ENCODE data around the gene DHRS1. TPM values are rescaled to one million over a fixed set of nuclear protein-coding genes. Genes with fewer than 3 reads are reported as not detected.

DHRS1 gene
- total and polyA plus RNA-seq, 2 of the 4 experiments (the other 2 are of a cell fraction), result 15.8 to 38.6 TPM

DNA sequence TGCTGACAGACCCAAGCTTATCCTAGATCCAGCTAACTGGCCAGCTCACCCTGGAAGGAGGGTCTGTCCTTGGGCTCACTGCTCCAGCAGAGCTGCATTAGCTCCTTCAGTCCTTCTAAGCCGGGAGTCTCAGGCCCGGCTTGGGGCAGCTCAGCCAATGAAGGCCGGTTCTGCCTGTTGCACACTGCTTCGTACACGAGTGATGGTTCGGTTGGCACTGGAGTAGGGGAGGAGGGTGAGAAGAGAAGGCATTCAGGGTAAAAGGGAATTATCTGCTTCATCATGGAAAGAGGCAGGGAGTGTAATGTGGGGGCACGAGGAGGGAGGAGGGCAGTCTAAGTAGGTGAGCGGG lies 38.2 kb upstream of the DHRS1 start:
- no peak overlapping the region for H3K14ac ChIP-seq (replicated peaks; ENCODE audit: low read depth, low read length)
- ATAC-seq (ENCODE audit: low read depth) (no peak), DNase-seq (no peak)
- no peak overlapping the region for H2AK5ac ChIP-seq (ENCODE audit: low read depth, low read length)
- H3K79me1 ChIP-seq (ENCODE audit: low read depth in 1 of 2, low read length in 2 of 2), result no peaks in the 10 kb centered on the region
- intact Hi-C loops (cut with micrococcal nuclease), result no loop called here
- no peak overlapping the region for H3K23ac ChIP-seq (ENCODE audit: low read depth, low read length)
- no peak overlapping the region for H2BK15ac ChIP-seq (ENCODE audit: low read depth, low read length)
- TF ChIP-seq, protein P1, sequence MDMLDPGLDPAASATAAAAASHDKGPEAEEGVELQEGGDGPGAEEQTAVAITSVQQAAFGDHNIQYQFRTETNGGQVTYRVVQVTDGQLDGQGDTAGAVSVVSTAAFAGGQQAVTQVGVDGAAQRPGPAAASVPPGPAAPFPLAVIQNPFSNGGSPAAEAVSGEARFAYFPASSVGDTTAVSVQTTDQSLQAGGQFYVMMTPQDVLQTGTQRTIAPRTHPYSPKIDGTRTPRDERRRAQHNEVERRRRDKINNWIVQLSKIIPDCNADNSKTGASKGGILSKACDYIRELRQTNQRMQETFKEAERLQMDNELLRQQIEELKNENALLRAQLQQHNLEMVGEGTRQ (IDR thresholded peaks at IDR 0.05; ENCODE audit: low read depth, low read length), result no peak
- TF ChIP-seq SMC3 (IDR thresholded peaks at IDR 0.05; ENCODE audit: low read depth, low read length) (no peak), MXI1 (IDR thresholded peaks at IDR 0.05; ENCODE audit: borderline replicate concordance, low read depth, low read length) (no peak), RCOR1 (IDR thresholded peaks at IDR 0.05; ENCODE audit: insufficient replicate concordance, low read length) (no peak), CEBPB (IDR thresholded peaks at IDR 0.05; ENCODE audit: low read depth, low read length) (no peak), NFE2L2 (IDR thresholded peaks at IDR 0.05; ENCODE audit: low read depth, low read length) (no peak), FOS (IDR thresholded peaks at IDR 0.05; ENCODE audit: low read depth, low read length) (no peak), BHLHE40 (IDR thresholded peaks at IDR 0.05; ENCODE audit: low read depth, low read length) (no peak), MAFK (IDR thresholded peaks at IDR 0.05; ENCODE audit: low read depth, low read length) (no peak), MAZ (IDR thresholded peaks at IDR 0.05; ENCODE audit: borderline replicate concordance, low read depth, low read length) (no peak), POLR2A (IDR thresholded peaks at IDR 0.05; ENCODE audit: low read depth, low read length) (no peak), RFX5 (IDR thresholded peaks at IDR 0.05; ENCODE audit: low read depth, low read length) (no peak), RAD21 (IDR thresholded peaks at IDR 0.05; ENCODE audit: low read length) (no peak), CHD1 (IDR thresholded peaks at IDR 0.05; ENCODE audit: low read depth, low read length) (no peak)
- TF ChIP-seq, protein P2, sequence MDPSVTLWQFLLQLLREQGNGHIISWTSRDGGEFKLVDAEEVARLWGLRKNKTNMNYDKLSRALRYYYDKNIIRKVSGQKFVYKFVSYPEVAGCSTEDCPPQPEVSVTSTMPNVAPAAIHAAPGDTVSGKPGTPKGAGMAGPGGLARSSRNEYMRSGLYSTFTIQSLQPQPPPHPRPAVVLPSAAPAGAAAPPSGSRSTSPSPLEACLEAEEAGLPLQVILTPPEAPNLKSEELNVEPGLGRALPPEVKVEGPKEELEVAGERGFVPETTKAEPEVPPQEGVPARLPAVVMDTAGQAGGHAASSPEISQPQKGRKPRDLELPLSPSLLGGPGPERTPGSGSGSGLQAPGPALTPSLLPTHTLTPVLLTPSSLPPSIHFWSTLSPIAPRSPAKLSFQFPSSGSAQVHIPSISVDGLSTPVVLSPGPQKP (IDR thresholded peaks at IDR 0.05; ENCODE audit: borderline replicate concordance, low read depth, low read length), result no peak
- TF ChIP-seq, protein P3, sequence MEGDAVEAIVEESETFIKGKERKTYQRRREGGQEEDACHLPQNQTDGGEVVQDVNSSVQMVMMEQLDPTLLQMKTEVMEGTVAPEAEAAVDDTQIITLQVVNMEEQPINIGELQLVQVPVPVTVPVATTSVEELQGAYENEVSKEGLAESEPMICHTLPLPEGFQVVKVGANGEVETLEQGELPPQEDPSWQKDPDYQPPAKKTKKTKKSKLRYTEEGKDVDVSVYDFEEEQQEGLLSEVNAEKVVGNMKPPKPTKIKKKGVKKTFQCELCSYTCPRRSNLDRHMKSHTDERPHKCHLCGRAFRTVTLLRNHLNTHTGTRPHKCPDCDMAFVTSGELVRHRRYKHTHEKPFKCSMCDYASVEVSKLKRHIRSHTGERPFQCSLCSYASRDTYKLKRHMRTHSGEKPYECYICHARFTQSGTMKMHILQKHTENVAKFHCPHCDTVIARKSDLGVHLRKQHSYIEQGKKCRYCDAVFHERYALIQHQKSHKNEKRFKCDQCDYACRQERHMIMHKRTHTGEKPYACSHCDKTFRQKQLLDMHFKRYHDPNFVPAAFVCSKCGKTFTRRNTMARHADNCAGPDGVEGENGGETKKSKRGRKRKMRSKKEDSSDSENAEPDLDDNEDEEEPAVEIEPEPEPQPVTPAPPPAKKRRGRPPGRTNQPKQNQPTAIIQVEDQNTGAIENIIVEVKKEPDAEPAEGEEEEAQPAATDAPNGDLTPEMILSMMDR (conservative IDR thresholded peaks at IDR 0.05; ENCODE audit: low read depth, low read length), result no peak
- CTCF ChIA-PET, result interaction anchor here (0.7 kb wide), 1 partner anchor 29 kb away, joined by 3 read pairs; the partner anchor contains the start of gene CIDEB
- H2BK20ac ChIP-seq (ENCODE audit: low read depth, low read length), result no peak overlapping the region
- no peaks in the 10 kb centered on the region for H4K20me1 ChIP-seq (ENCODE audit: insufficient read depth, low read length)
- 83% methylated on average over 6 of the region's 8 CpGs; no CpG with 5 or more reads in 1 of the 2 experiments for WGBS, 2 experiments (ENCODE audit: extremely low coverage in 2 of 2, insufficient read length in 1 of 2)
- no peak overlapping the region for H2BK5ac ChIP-seq (ENCODE audit: low read depth, low read length, poor library complexity, severe bottlenecking)
- BruUV-seq (replicated peaks), result no TSS peak
- H4K91ac ChIP-seq (ENCODE audit: insufficient read depth, low read depth, low read length), result no peak overlapping the region
- in situ Hi-C loops (cut with MboI; ENCODE audit: low sequenced_read_pairs), result no loop called here
- H3K4me1 ChIP-seq (ENCODE audit: control insufficient read depth, insufficient read depth, low read length), result peaks cover 3% of the 10 kb centered on the region; the same call in 1 of the 2 replicates
- no peaks in the 10 kb centered on the region for H3K9me1 ChIP-seq (ENCODE audit: insufficient read depth, low read length)
- no peak overlapping the region for H4K8ac ChIP-seq (ENCODE audit: low read depth in 2 of 2, low read length in 2 of 2)
- dilution Hi-C loops (cut with HindIII; ENCODE audit: low sequenced_read_pairs, unreplicated experiment), result no loop called here
- no peak overlapping the region for H2AK9ac ChIP-seq (replicated peaks; ENCODE audit: low read depth, low read length, poor library complexity)
- H3K9ac ChIP-seq (ENCODE audit: low read depth, low read length), result no peak overlapping the region
- POLR2A ChIA-PET (ENCODE audit: unreplicated experiment), result no interaction called here
- H3K9me3 ChIP-seq (ENCODE audit: control insufficient read depth, insufficient read depth, low read length), result no peaks in the 10 kb centered on the region; the same call in 1 of the 2 replicates
- H3K27ac ChIP-seq (ENCODE audit: insufficient read depth, low read length), result no peak overlapping the region
- no peak overlapping the region for H3K18ac ChIP-seq (ENCODE audit: low read depth, low read length)
- H4K5ac ChIP-seq (ENCODE audit: low read depth, low read length), result no peak overlapping the region
- no peaks in the 10 kb centered on the region for H3K36me3 ChIP-seq (ENCODE audit: control insufficient read depth, insufficient read depth, low read length)
- no peak overlapping the region for H2AFZ ChIP-seq (replicated peaks; ENCODE audit: low read length, poor library complexity)
- H3K56ac ChIP-seq (ENCODE audit: extremely low read depth, insufficient read depth, low read length), result no peak overlapping the region
- no peak overlapping the region for H3K4me3 ChIP-seq (ENCODE audit: insufficient read depth, low read depth, low read length)
- H3K4ac ChIP-seq (ENCODE audit: low read depth, low read length), result no peak overlapping the region
- no peak overlapping the region for H3K4me2 ChIP-seq (ENCODE audit: low read depth, low read length)
- peaks cover 88% of the 10 kb centered on the region for H3K27me3 ChIP-seq (ENCODE audit: control insufficient read depth, insufficient read depth, low read length)
- H2BK120ac ChIP-seq (ENCODE audit: low read depth, low read length), result no peak overlapping the region
